ENCODE results near the gene TRIM73. TPM values are rescaled to one million over a fixed set of nuclear protein-coding genes. Genes with fewer than 3 reads are reported as not detected.
"Not testable (repeated sequence)": the region's sequence is repeated elsewhere in the genome, so short reads cannot be mapped to it uniquely, and the experiment has no call there.

The TRIM73 gene
- total and polyA plus RNA-seq, 4 experiments from 2014 or later, result 0.15 to 30.5 (median 13.9) TPM

- H3K9me3 ChIP-seq (ENCODE audit: control insufficient read depth in 1 of 2, low read length in 2 of 2); H3K27ac ChIP-seq (ENCODE audit: low read depth, low read length); POLR2A ChIA-PET (ENCODE audit: partially characterized antibody); H3K36me3 ChIP-seq (ENCODE audit: insufficient read depth, low read length); H3K9me3 Mint-ChIP-seq; H3K4me3 Mint-ChIP-seq; intact Hi-C loops (cut with micrococcal nuclease); H3K27me3 ChIP-seq (ENCODE audit: insufficient read depth, low read length); H3K27ac Mint-ChIP-seq; DNase-seq; H3K4me1 ChIP-seq (ENCODE audit: insufficient read depth, low read length); H3K4me1 Mint-ChIP-seq; CTCF ChIA-PET (ENCODE audit: partially characterized antibody); H3K4me3 ChIP-seq (ENCODE audit: low read length in 2 of 2); H3K27me3 Mint-ChIP-seq: not testable (repeated sequence)
- H3K36me3 Mint-ChIP-seq, result peaks cover 4 to 13% of the 10 kb centered on the region in 2 donors
Observed at GRCh38 chr7:75418292-75418858, 22.9 kb downstream of the TRIM73 start.

- POLR2A ChIA-PET (ENCODE audit: partially characterized antibody), result not testable (repeated sequence)
Observed at GRCh38 chr7:75419210-75419609, 23.8 kb downstream of the TRIM73 start.

GRCh38 chr7:75419693-75420092 lies 24.3 kb downstream of the TRIM73 start:
- Mint-ChIP-seq H3K27ac (peak overlapping the region in 3 of 7 donors; percentile 13 to 79 (median 61)), H3K36me3 (peaks cover 13 to 19% of the 10 kb centered on the region in 2 donors)
- H3K27me3 ChIP-seq (ENCODE audit: insufficient read depth, low read length); H3K4me1 Mint-ChIP-seq; H3K27ac ChIP-seq (ENCODE audit: low read depth, low read length); H3K4me3 ChIP-seq (ENCODE audit: low read length in 2 of 2); POLR2A ChIA-PET (ENCODE audit: partially characterized antibody); H3K4me1 ChIP-seq (ENCODE audit: insufficient read depth, low read length); H3K9me3 Mint-ChIP-seq; intact Hi-C loops (cut with micrococcal nuclease); H3K27me3 Mint-ChIP-seq; CTCF ChIA-PET (ENCODE audit: partially characterized antibody); H3K9me3 ChIP-seq (ENCODE audit: control insufficient read depth in 1 of 2, low read length in 2 of 2); H3K4me3 Mint-ChIP-seq; DNase-seq: not testable (repeated sequence)
- peaks cover 11% of the 10 kb centered on the region for H3K36me3 ChIP-seq (ENCODE audit: insufficient read depth, low read length)

More at GRCh38 chr7:75419210-75419609, 23.8 kb downstream of the TRIM73 start:
- H3K9me3 ChIP-seq (ENCODE audit: control insufficient read depth in 1 of 2, low read length in 2 of 2); H3K4me1 ChIP-seq (ENCODE audit: insufficient read depth, low read length); DNase-seq; H3K27ac ChIP-seq (ENCODE audit: low read depth, low read length); H3K27me3 Mint-ChIP-seq; H3K4me1 Mint-ChIP-seq; intact Hi-C loops (cut with micrococcal nuclease); H3K36me3 ChIP-seq (ENCODE audit: insufficient read depth, low read length); H3K27me3 ChIP-seq (ENCODE audit: insufficient read depth, low read length); H3K4me3 Mint-ChIP-seq; H3K9me3 Mint-ChIP-seq; H3K4me3 ChIP-seq (ENCODE audit: low read length in 2 of 2); CTCF ChIA-PET (ENCODE audit: partially characterized antibody): not testable (repeated sequence)
- peaks cover 9 to 17% of the 10 kb centered on the region in 2 donors for H3K36me3 Mint-ChIP-seq
- peak overlapping the region in 1 of 7 donors; percentile 41 for H3K27ac Mint-ChIP-seq

- H3K4me1 Mint-ChIP-seq; H3K4me3 Mint-ChIP-seq; H3K27me3 Mint-ChIP-seq; H3K9me3 ChIP-seq (ENCODE audit: control insufficient read depth in 1 of 2, low read length in 2 of 2); H3K27me3 ChIP-seq (ENCODE audit: insufficient read depth, low read length); POLR2A ChIA-PET (ENCODE audit: partially characterized antibody); DNase-seq; H3K27ac ChIP-seq (ENCODE audit: low read depth, low read length); CTCF ChIA-PET (ENCODE audit: partially characterized antibody); intact Hi-C loops (cut with micrococcal nuclease); H3K9me3 Mint-ChIP-seq; H3K4me3 ChIP-seq (ENCODE audit: low read length in 2 of 2); H3K4me1 ChIP-seq (ENCODE audit: insufficient read depth, low read length): not testable (repeated sequence)
- Mint-ChIP-seq H3K36me3 (peaks cover 13 to 18% of the 10 kb centered on the region in 2 donors), H3K27ac (peak overlapping the region in 4 of 7 donors; percentile 15 to 79 (median 46))
- H3K36me3 ChIP-seq (ENCODE audit: insufficient read depth, low read length), result peaks cover 11% of the 10 kb centered on the region
Observed at GRCh38 chr7:75420152-75420551, 24.7 kb downstream of the TRIM73 start.

GRCh38 chr7:75421798-75422710 lies 26.6 kb downstream of the TRIM73 start:
- H3K27ac ChIP-seq (ENCODE audit: low read depth, low read length); H3K4me3 ChIP-seq (ENCODE audit: low read length in 2 of 2); H3K27ac Mint-ChIP-seq; CTCF ChIA-PET (ENCODE audit: partially characterized antibody); H3K27me3 Mint-ChIP-seq; H3K9me3 Mint-ChIP-seq; intact Hi-C loops (cut with micrococcal nuclease); DNase-seq; H3K9me3 ChIP-seq (ENCODE audit: control insufficient read depth in 1 of 2, low read length in 2 of 2); H3K4me1 ChIP-seq (ENCODE audit: insufficient read depth, low read length); H3K4me3 Mint-ChIP-seq; POLR2A ChIA-PET (ENCODE audit: partially characterized antibody); H3K4me1 Mint-ChIP-seq; H3K27me3 ChIP-seq (ENCODE audit: insufficient read depth, low read length): not testable (repeated sequence)
- peaks cover 13 to 16% of the 10 kb centered on the region in 2 donors for H3K36me3 Mint-ChIP-seq
- H3K36me3 ChIP-seq (ENCODE audit: insufficient read depth, low read length), result peaks cover 11% of the 10 kb centered on the region

- H3K4me1 ChIP-seq (ENCODE audit: insufficient read depth, low read length); DNase-seq; H3K4me3 Mint-ChIP-seq; H3K27me3 Mint-ChIP-seq; CTCF ChIA-PET (ENCODE audit: partially characterized antibody); H3K9me3 Mint-ChIP-seq; H3K27me3 ChIP-seq (ENCODE audit: insufficient read depth, low read length); intact Hi-C loops (cut with micrococcal nuclease); H3K27ac ChIP-seq (ENCODE audit: low read depth, low read length); POLR2A ChIA-PET (ENCODE audit: partially characterized antibody); H3K9me3 ChIP-seq (ENCODE audit: control insufficient read depth in 1 of 2, low read length in 2 of 2); H3K27ac Mint-ChIP-seq; H3K4me3 ChIP-seq (ENCODE audit: low read length in 2 of 2): not testable (repeated sequence)
- Mint-ChIP-seq H3K4me1 (peaks cover 3 to 20% (median 14%) of the 10 kb centered on the region in 4 donors), H3K36me3 (peaks cover 16 to 21% of the 10 kb centered on the region in 2 donors)
- peaks cover 11% of the 10 kb centered on the region for H3K36me3 ChIP-seq (ENCODE audit: insufficient read depth, low read length)
Observed at GRCh38 chr7:75423481-75423880, 28.1 kb downstream of the TRIM73 start.

- peaks cover 48% of the 10 kb centered on the region for H3K36me3 ChIP-seq (ENCODE audit: insufficient read depth, low read length)
Observed at GRCh38 chr7:75439000-75439399, 43.6 kb downstream of the TRIM73 start.

More at GRCh38 chr7:75439000-75439399, 43.6 kb downstream of the TRIM73 start:
- H3K27ac ChIP-seq (ENCODE audit: low read depth, low read length); CTCF ChIA-PET (ENCODE audit: partially characterized antibody); intact Hi-C loops (cut with micrococcal nuclease); H3K9me3 Mint-ChIP-seq; DNase-seq; H3K27me3 Mint-ChIP-seq; H3K27me3 ChIP-seq (ENCODE audit: insufficient read depth, low read length); H3K4me3 ChIP-seq (ENCODE audit: low read length in 2 of 2); H3K9me3 ChIP-seq (ENCODE audit: control insufficient read depth in 1 of 2, low read length in 2 of 2); POLR2A ChIA-PET (ENCODE audit: partially characterized antibody): not testable (repeated sequence)
- peaks cover 12% of the 10 kb centered on the region for H3K4me1 ChIP-seq (ENCODE audit: insufficient read depth, low read length)
- Mint-ChIP-seq H3K4me1 (peaks cover 8 to 44% (median 21%) of the 10 kb centered on the region in 4 donors), H3K36me3 (peaks cover 39 to 55% of the 10 kb centered on the region in 2 donors), H3K27ac (peak overlapping the region in 6 of 7 donors; percentile 47 to 81 (median 71)), H3K4me3 (peak overlapping the region in 1 of 8 donors; percentile 8)
